WTC11 (cell line): Measurements from ENCODE around the gene ITPR2.

Experiments used
- ELF4 ChIP-seq: sonication (generic); formaldehyde crosslinking; IDR thresholded peaks from 2 replicates; pipeline ENCODE4 v1.8.1; 2022; ENCODE audit warnings: low read depth, mild to moderate bottlenecking, moderate library complexity, missing genetic modification reagents
- ESRRA ChIP-seq: sonication (generic); formaldehyde crosslinking; IDR thresholded peaks from 2 replicates; pipeline ENCODE4 v1.8.1; 2022; ENCODE audit warnings: mild to moderate bottlenecking, missing genetic modification reagents, borderline replicate concordance
- FOXJ3 ChIP-seq: sonication (generic); formaldehyde crosslinking; IDR thresholded peaks from 2 replicates; pipeline ENCODE4 v1.9.0; 2021; ENCODE audit warnings: missing genetic modification reagents, mild to moderate bottlenecking, borderline replicate concordance
- FOXK1 ChIP-seq: sonication (generic); formaldehyde crosslinking; IDR thresholded peaks from 2 replicates; pipeline ENCODE4 v1.8.0; 2022; ENCODE audit warnings: mild to moderate bottlenecking, moderate library complexity, missing genetic modification reagents
- JAZF1 ChIP-seq: fragments of 250-450 bp; sonication (Bioruptor Pico); IDR thresholded peaks from 2 replicates; pipeline ENCODE4 v1.9.0; 2021; ENCODE audit warnings: moderate library complexity, mild to moderate bottlenecking, inconsistent platforms
- NR1H2 ChIP-seq: sonication (generic); formaldehyde crosslinking; IDR thresholded peaks from 2 replicates; pipeline ENCODE4 v1.9.0; 2021; ENCODE audit warnings: mild to moderate bottlenecking, moderate library complexity, missing genetic modification reagents
- TEAD4 ChIP-seq: sonication (generic); formaldehyde crosslinking; IDR thresholded peaks from 2 replicates; pipeline ENCODE4 v1.8.0; 2022; ENCODE audit warnings: mild to moderate bottlenecking, missing genetic modification reagents
- ZNF232 ChIP-seq: sonication (generic); formaldehyde crosslinking; IDR thresholded peaks from 2 replicates; pipeline ENCODE4 v1.8.0; 2022; ENCODE audit warnings: mild to moderate bottlenecking, missing genetic modification reagents
- TF ChIP-seq, protein P1 (sequence below): fragments of 200-600 bp; IDR thresholded peaks from 2 replicates; pipeline ENCODE4 v1.8.0; 2022; ENCODE audit warnings: antibody characterized with exemption
- TF ChIP-seq, protein P2 (sequence below): sonication (generic); formaldehyde crosslinking; IDR thresholded peaks from 2 replicates; pipeline ENCODE4 v1.8.1; 2023; ENCODE audit warnings: mild to moderate bottlenecking, missing genetic modification reagents, moderate library complexity
- TF ChIP-seq, protein P3 (sequence below): sonication (generic); formaldehyde crosslinking; IDR thresholded peaks from 2 replicates; pipeline ENCODE4 v1.8.0; 2022; ENCODE audit warnings: mild to moderate bottlenecking, missing genetic modification reagents

DNA sequence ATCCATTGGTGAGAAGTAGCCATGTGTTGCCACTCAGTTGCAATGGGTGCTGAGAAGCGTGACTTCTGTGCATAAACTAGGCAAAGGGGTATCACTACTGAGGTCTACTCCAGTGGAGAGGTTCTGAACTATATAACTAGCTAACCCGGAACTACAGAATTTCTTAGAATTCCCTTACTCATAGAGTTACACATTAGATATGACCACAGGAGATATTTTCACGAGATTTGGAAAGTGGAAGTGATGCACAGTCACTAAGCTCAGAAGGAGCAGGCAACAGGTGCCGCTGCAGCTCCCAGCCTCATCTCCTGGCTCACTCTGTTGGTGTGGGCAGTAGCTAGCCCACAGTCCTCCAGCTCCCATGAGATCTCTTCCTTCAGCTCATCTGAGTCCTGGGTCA lies 501.0 kb downstream of the ITPR2 start:
- TF ChIP-seq, protein P1, sequence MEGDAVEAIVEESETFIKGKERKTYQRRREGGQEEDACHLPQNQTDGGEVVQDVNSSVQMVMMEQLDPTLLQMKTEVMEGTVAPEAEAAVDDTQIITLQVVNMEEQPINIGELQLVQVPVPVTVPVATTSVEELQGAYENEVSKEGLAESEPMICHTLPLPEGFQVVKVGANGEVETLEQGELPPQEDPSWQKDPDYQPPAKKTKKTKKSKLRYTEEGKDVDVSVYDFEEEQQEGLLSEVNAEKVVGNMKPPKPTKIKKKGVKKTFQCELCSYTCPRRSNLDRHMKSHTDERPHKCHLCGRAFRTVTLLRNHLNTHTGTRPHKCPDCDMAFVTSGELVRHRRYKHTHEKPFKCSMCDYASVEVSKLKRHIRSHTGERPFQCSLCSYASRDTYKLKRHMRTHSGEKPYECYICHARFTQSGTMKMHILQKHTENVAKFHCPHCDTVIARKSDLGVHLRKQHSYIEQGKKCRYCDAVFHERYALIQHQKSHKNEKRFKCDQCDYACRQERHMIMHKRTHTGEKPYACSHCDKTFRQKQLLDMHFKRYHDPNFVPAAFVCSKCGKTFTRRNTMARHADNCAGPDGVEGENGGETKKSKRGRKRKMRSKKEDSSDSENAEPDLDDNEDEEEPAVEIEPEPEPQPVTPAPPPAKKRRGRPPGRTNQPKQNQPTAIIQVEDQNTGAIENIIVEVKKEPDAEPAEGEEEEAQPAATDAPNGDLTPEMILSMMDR = no peak
- TF ChIP-seq, protein P2, sequence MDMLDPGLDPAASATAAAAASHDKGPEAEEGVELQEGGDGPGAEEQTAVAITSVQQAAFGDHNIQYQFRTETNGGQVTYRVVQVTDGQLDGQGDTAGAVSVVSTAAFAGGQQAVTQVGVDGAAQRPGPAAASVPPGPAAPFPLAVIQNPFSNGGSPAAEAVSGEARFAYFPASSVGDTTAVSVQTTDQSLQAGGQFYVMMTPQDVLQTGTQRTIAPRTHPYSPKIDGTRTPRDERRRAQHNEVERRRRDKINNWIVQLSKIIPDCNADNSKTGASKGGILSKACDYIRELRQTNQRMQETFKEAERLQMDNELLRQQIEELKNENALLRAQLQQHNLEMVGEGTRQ (CRISPR knock-in tag) = no peak
- no peak for TF ChIP-seq FOXJ3 (CRISPR knock-in tag)
- no peak for TF ChIP-seq FOXK1
- TF ChIP-seq NR1H2 = no peak
- no peak for TF ChIP-seq ELF4 (CRISPR knock-in tag)
- TF ChIP-seq, protein P3, sequence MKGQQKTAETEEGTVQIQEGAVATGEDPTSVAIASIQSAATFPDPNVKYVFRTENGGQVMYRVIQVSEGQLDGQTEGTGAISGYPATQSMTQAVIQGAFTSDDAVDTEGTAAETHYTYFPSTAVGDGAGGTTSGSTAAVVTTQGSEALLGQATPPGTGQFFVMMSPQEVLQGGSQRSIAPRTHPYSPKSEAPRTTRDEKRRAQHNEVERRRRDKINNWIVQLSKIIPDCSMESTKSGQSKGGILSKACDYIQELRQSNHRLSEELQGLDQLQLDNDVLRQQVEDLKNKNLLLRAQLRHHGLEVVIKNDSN = no peak
- no peak for TF ChIP-seq ZNF232 (CRISPR knock-in tag)
- TF ChIP-seq JAZF1 (CRISPR knock-in tag) = no peak
- TF ChIP-seq ESRRA (CRISPR knock-in tag) = no peak
- TF ChIP-seq TEAD4 = no peak
